Activated T-helper 1 cell treated with Interleukin-2 at 50 U/mL for 16 hours (primary cell): ENCODE data around the gene AP2B1.
"Not testable (repeated sequence)": the region's sequence is repeated elsewhere in the genome, so short reads cannot be mapped to it uniquely, and the experiment has no call there.

Experiments used
- DNase-seq: peaks from one replicate; pipeline ENCODE4 v3.0.0-alpha.2; 2020; ENCODE audit warnings: low read depth

AP2B1 gene

DNA sequence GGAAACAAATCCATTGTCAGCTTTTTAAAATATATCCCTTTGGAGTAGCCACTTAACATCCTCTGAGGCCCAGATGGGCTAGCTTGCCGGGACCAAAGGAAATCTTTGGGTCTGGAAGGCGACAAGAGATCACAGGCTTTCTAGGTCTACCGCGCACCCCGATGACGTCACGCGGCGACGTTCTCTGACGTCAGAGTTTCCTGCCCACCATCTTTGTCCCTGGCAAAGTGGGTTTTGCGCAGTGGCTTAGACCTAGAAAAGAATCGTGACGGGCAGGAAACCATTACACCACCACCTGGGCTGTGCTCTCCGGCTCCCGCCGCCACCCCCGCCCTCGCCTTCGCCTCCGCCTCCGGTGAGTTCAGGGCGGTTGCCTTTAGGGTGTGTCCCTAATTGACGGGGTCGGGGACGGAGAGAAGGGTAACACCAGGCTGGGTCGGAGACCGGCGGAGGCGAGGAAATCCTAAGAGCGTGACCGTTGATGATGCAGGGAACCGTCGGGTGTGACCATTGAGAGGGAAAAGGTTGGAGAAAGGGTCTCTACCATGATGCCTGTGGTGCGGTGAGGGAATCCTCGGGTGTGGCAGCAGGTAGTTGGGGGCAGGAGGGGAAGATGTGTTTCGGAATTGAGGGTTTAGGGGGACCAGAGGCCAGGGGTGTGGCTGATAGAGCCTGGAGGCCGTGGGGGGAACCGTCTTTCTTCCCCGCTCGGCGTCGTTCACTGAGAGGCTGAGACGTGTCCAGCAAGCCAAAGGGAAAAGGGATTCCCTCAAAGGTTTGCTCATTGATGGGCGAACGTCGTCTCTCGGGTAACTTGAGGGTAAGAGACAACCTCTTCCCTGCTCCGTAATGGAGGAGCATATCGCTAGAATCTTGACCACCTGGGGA, at the start of gene AP2B1:
Gene AP2B1 (plus strand): TSS at position 249 of the 888 bp plus-strand sequence. CDS start 6,709 bp downstream, outside the sequence.
- peak; percentile 93 for DNase-seq

DNA sequence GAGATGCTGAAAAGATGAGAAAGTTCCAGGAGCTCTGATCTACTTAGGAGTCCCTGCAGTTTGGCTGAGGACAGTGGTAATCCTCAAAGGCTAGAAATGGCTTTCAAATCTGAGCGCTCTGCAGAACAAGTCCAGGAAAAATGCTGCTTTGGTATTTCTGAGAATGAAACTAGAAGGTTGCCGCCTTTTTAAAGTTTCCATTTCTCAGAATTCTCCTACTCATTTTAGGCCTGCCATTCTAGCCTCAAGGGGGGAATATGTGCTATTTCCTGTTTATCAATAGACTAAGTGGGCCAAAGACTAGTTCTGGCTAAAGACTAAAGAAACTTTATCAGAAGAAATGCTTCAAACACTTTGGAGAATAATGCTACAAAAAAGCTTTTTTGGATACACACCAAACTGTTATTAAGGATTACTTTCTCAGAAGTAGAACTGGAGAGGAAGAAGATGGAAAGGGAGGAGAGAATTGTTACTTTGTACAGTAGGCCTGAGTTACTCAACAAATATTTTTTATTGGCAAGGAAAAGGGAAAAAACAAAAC, 49.5 kb upstream of the AP2B1 start, which contains the start of gene SLFN12L:
Gene SLFN12L (minus strand): TSS at position 78 of the 541 bp plus-strand sequence. CDS start 15,314 bp downstream, outside the sequence.
- no peak for DNase-seq

DNA sequence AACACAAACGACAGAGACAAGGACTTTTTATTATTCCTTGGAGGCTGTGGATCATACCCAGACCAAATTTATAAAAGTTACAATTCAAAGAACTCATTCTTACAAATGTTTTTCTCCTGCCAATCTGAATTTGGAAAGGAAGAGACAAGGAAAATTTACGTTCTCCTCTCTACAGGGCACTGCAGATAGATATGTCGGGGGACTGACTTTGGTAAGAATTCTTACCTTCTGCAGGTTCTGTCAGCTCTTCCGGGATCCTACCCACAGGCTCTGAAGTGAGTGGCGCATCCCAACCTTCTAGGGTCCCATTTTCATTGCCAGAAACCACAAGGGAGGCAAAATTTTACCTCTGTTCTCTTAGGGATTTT, 47.5 kb upstream of the AP2B1 start:
- no peak for DNase-seq

DNA sequence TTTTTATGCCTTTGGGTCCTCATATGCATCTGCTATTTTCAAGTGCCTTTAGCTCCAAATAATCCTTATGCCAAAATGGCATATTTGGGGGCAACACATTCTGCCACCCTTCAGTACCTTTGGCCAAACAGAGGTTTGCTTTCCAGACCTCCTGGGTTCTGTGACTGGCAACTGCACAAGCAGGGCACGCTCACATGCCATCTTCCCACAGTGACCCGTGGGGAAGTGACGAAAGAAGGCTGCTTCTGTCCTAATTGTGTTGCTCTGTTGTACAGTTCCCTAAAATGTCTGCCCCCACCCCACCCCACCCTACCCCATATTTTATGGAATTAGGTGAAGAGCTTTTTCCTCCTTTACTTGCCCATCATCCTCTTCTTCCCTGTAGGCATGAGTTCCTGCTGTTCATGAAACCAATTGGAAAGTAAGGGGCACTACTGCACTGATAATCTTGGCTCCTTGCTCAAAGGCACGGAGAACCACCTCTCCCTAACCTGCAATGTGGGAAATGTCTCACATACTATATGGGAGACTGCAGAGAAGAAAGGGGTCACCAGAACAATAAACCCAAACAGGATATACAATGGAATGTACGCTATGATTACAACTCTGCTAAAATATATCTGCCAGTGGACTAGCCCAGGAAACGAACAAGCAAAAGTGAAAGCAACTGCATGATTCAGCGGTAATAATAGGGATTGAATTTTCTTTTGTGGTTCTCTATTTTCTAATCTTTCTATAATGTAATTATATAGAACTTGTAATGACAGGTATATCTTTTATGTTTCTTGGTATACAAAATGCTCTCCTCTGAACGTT, 46.3 kb upstream of the AP2B1 start:
- DNase-seq = no peak

DNA sequence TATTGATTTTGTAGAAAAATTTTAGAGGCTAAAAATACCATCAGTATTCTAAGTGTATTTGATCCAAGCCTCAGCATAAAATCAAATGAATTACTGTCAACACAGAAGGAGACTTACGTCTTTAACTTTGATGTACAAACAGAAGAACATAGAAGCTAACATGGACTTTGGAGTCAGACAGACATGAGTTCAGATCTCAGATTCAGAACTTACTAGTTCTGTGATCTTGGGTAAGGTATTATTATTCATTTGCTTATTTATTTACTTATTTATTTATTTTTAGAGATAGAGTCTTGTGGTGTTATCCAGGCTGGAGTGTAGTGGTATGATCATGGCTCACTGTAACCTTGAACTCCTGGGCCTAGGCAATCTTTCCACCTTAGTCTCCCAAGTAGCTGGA, 45.7 kb upstream of the AP2B1 start:
- no peak for DNase-seq

DNA sequence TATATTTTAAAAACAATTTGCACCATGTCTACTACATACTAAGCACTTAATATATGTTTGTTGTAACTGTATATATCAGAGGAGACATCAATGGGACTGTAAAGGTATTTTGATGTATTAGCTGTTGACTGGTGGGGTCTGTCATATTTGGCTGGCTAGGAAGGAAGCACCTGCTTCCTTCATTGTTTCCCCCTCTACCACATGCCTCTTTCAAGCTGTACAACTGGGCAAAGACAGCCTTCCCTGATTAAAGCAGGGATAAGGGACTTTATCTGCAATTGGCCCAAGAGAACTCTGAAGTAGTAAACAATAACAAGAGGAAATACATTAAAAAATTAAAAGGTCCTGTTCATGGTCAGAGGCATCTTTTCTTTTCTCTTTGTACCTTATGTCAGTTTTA, 44.1 kb upstream of the AP2B1 start:
- DNase-seq = no peak

DNA sequence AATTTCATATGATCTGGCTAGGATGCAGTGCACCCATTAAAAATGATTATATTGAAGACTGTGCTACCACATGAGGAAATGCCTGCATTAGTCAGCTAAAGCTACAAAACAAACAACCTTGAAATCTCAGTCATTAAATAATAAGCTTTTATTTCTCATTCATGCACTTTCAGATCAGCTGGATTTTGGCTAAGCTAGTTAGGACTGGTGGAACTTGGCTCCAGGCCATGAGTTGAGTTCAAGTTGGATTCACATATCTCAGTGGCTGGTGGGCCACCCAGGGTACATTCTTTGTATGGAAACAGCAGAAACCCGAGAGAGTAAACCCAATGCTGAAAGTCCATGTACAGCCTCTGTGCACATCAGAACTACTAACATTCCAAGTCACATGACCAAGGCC, 43.3 kb upstream of the AP2B1 start:
- DNase-seq = no peak

DNA sequence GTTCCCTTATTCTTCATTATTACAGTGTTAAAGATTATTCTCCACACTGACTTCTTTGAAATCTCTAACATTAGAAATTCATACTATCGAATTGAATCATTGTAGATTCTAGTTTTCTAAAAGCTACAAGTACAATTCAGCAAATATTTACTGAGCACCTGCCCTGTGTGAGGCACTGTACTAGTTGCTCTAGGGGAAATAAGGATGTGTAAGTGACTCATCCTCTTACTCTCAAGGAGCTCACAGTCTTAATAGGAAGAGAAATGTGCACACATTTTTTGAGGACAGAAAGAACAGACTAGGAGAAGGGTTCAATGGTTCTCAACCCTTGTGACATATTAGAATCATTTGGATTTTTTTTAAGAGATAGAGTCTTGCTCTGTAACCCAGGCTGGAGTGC, 42.0 kb upstream of the AP2B1 start:
- DNase-seq = no peak

DNA sequence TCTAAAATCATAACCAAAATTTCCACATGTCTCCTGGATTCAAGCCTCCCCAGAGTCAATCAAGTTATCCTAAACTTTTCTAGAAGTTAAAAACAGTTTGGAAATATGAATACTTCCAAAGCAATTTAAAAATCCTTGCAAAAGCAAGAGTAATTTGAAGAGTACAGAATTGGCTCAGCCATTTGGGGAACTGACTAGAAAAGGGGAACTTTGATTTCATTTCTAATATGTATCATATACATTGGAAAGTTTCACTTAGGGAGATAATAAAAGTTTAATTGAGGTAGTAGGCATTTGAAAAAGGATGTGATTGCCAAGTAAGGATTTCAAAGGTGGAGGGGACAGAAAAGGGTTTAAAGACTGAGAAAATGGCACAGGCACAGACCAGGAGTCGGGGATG, 40.6 kb upstream of the AP2B1 start:
- DNase-seq = no peak

DNA sequence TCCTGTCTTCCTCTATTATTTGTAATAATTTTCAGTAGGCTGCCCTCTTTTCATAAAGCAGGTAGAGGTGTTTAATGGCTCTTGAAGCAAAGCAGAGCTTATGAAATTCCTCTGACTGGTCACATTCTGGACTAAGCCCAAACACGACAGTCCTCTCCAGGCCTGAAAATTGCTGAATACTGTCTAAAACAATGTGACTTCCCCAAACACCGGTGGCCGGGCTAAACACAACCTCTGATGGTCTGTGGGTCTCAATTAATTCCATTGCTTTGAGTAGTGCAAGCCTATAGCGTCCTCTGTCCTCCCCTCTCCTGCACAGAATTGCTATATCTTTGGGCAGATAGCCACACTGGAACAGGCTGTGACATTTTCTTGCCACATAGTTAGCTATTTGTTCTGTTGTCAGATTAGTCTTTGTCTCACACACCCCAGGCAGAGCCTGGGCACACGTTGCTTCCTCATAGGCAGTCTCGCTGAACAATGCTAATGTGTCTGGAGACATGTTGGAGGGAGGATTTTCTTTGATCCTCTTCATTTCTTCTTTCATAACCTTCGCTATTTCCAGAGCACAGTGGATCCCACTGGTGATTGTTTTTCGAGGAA, 38.8 kb upstream of the AP2B1 start:
- no peak for DNase-seq

DNA sequence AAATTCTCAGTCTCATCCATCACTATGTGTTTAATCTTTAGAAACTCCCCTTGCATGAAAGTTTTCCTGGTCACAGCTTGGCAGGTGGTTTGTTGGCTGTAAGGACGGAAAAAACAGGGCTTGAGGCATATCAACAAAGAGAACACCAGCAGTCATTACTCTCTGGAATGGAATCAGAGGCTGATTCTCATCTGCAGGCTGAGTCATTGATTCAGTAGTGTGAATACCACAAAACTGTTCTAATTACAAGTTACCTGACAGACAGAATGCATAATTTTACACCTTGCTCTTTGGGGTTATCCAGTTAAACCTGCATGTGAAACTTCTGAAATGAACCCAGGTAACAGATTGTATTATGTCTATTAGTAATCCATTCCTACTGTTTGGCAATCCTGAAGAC, 38.1 kb upstream of the AP2B1 start:
- no peak for DNase-seq

DNA sequence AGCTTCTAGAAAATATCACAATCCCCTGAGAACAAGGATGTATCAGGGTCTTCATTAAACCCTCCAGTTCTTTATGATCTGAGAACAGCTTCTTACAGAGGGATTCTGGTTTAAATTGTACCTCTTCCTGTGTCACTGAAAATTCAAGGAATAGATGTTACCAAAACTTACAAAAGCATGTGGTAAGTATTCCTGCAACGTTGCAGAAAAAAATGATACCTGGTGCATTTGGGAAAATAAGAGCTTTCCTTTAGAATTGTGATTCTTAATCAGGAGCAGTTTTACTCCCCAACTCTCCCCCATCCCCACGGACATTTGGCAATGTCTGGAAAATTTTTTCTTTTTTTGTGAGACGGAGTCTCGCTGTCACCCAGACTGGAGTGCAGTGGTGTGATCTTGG, 33.8 kb upstream of the AP2B1 start:
- DNase-seq = no peak

DNA sequence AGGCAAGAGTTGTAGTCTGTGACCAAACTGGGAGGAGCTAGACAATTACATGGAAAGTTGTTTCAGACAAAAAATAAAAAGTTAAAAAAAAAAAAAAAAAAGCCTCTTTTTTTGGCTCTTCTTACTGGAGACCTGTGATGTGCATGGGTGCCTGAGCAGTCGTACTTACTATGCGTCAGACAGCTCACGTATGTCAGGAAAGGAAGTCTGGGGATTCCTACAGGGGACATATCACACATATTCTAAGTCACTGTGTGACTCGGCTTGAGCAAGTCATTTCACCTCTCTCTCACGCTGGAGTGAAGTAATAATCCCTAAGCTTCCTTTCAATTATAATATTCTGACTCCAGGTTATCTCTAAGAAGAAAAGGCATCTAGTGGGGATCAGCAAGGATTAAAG, 32.5 kb upstream of the AP2B1 start:
- no peak for DNase-seq

DNA sequence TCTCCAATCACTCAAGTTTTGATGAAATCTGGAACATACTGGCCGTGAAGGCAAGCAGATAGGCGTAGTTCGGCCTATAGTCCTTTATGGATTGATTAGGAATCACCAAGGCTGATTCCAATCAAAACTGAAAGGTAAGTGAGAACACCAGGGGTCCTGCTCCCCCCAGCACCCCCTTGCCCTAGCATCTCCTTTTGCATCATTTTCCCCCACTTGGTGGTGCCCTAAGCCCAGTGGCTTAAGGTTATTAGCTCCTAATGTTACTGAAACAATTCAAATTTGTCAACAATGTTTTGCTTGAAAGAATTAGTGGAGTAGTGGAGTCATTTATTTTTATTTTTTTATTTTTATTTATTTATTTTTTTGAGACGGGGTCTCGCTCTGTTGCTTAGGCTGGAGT, 31.4 kb upstream of the AP2B1 start:
- no peak for DNase-seq

DNA sequence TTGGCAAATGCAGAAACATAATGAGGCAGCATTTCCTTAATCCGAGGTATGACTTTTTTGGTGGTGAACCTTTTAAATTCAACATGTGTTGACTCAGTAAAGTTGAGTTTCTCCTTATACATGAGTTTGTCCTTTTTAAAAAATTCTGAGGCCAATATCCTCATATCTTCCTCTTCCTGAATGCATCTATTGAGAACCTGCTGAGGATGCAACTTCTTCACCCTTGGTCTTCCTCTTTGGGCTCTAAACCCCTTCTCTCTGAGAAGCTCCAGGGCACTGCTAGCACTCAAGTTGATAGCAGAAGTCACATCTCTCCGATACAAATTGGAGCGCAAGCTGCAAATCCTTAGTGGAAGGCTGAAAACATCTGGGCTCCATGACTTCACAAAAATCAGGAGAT, 29.8 kb upstream of the AP2B1 start:
- DNase-seq = no peak

DNA sequence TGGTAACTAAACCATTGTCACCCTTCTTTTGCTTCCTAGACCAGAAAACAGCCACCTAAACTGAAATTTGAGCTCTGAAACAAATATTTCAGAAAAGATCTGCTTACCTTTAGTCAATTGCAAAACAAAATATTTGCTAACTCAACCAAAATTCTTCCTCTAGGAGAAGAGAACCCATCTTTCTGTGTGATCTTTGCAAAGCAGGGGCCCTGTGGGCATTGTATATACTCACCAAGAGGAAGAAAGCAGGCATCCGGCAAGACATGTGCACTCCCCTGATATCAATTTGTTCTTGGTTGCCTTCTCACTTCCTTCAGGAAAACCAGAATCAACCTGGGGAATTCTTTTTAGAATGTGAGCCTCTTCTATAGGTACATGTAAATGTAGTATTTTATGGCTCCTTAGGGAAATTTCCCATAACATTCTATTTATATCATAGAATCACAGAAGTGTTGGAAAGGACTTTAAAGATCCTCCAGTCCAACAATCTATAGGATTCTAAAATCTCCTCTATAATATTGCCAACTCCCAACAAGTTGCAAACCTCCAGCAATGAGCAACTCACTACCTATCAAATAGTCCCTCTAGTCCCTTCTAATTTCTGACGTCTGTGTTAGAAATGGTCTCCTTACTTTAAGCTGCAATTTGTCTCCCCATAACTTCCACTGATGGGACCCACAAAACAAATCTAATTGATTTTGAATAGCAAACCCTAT, 27.5 kb upstream of the AP2B1 start:
- DNase-seq = no peak

DNA sequence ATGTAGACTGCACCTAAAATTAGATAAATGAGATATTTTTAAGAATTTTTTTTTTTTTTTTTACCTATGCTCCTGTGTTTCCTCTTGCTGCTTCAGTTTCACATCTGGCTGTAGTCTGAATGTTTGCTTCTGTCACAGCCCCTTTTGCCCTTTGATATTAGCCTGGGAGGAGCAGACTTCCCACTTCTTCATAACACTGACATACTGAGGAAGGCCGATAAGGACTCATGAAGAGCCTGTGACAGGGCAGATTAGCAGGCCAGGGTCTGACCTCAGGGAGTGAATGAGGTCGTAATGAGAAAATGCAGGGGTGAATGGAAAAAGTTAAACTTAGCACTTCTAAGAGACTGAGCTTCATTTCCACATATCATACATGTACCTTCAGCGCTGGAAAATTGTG, 26.4 kb upstream of the AP2B1 start, which contains the start of gene SLFN14:
Gene SLFN14 (minus strand): TSS at position 117 of the 400 bp plus-strand sequence. CDS start 2,757 bp downstream, outside the sequence.
- no peak for DNase-seq

DNA sequence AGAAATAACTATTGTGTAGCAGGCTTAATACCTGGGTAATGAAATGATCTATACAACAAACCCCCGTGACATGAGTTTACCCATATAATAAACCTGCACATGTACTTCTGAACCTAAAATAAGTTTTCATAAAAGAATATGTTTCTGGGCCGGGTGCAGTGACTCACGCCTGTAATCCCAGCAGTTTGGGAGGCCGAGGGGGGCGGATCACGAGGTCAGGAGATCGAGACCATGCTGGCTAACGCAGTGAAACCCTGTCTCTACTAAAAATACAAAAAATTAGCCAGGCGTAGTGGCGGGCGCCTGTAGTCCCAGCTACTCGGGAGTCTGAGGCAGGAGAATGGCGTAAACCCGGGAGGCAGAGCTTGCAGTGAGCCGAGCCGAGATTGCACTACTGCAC, 23.9 kb upstream of the AP2B1 start:
- not testable (repeated sequence) for DNase-seq

DNA sequence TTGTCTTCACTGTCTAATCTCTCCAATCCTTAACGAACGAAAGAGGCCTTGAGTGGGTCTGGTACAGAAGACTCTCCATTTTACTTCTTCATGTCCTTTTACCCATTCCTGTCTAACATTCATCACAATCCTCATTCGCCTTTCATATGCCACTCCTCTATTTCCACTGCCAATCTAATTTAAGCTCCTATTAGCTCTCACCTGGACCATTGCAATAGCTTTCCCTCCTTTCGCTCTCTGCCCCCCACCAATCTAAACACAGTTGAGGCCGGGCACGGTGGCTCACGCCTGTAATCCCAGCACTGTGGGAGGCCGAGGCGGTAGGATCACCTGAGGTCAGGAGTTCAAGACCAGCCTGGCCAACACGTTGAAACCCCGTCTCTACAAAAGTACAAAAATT, 20.2 kb upstream of the AP2B1 start:
- DNase-seq = no peak

DNA sequence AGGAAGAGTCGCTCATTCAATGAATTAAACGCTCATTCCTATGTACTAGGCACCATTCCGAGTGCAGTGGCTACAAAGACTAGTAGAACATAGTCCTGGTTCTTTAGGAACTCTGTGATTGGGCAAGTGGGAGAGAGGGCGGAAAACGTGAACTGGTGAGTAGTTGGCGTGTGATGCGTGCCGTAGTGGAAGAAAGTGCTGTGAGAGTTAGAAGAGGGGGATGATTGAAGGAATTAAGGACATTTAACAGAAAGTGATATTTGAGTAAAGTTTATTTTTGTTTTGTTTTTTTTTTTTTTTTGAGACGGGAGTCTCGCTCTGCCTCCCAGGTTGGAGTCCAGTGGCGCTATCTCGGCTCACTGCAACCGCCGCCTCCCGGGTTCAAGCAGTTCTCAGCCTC, 18.6 kb upstream of the AP2B1 start:
- no peak for DNase-seq

DNA sequence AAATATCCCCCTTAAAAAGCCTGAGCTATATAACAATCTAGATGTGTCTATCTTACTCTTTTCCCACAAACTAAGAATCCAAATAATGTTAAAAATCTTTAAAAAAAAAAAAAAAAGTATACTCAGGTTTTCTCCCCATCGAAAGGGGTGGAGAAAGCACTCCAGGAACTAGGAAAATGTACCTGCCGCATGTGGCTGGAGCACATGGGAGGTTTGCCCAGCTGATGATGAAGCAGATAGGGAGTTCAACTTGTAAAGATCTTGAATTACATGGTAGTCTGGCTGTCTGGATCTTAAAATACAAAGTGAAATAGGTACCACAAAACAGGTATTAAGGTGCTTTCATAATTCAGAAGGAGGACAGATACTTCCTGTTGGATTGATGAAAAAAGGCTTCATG, 17.7 kb upstream of the AP2B1 start:
- DNase-seq = no peak

DNA sequence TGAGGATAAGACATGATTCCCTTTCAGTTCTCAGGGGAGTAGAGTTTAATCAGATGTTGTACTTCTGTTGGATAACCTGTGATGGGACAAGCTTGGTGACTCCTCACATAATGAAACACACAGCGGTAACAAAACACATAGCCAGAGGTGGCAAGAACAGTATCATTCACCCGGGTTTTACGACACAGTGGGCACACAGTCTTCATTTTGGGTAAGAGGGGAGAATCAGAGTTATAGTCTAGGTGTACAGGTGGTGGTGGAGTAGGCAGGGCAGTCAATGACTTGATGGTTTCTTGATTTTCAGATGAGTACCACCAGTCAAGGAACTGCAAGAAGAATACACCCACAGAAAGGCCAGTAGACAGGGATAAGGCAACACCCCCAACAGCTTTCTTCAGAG, 11.4 kb upstream of the AP2B1 start:
- no peak for DNase-seq
